Vagina (tissue), 2 donors: ENCODE measurements around the gene FRY. TPM values are rescaled to one million over a fixed set of nuclear protein-coding genes. Genes with fewer than 3 reads are reported as not detected.

Experiments used
- DNase-seq, 2 donors: peaks; one replicate each; pipeline ENCODE4 v3.0.0-alpha.2; 2017; ENCODE audit errors: extremely low spot score in 2 of 2
- H3K27ac ChIP-seq: fragments of 200-600 bp; sonication (generic); one replicate; pipeline ENCODE4 v1.5.1; 2019
- H3K27me3 ChIP-seq: fragments of 200-600 bp; sonication (generic); one replicate; pipeline ENCODE4 v1.5.1; 2019
- H3K36me3 ChIP-seq, 2 donors: fragments of 200-600 bp; sonication (generic); one replicate each; pipeline ENCODE4 v1.5.1; 2017 to 2019
- H3K4me1 ChIP-seq: fragments of 200-600 bp; sonication (generic); one replicate; pipeline ENCODE4 v1.5.1; 2019
- H3K4me3 ChIP-seq, 2 donors: fragments of 200-600 bp; sonication (generic); 1 replicate in 1 of 2; 2 replicates in 1 of 2; pipeline ENCODE4 v1.5.1; 2016 to 2019
- H3K9me3 ChIP-seq: fragments of 200-600 bp; sonication (generic); one replicate; pipeline ENCODE4 v1.5.1; 2019
- POLR2A ChIP-seq, 2 donors: fragments of 450-650 bp; IDR thresholded peaks; one replicate each; pipeline ENCODE4 v1.6.1; 2017; ENCODE audit warnings: antibody characterized with exemption in 2 of 2, mild to moderate bottlenecking in 2 of 2, moderate library complexity in 2 of 2
- POLR2AphosphoS5 ChIP-seq, 2 donors: sonication (generic); formaldehyde crosslinking; IDR thresholded peaks; one replicate each; pipeline ENCODE4 v1.9.0; 2017; ENCODE audit warnings: antibody characterized with exemption in 2 of 2, mild to moderate bottlenecking in 2 of 2, low read depth in 1 of 2; ENCODE audit not compliant: insufficient read depth in 1 of 2
- intact Hi-C: fragments of 100-400 bp; cut with DNase I; formaldehyde crosslinking; loops from one replicate; pipeline ENCODE4 v1.15.1; 2023
- total RNA-seq: library from RNA; depleted of rRNA; stranded (reverse); fragments of >200 nt; gene quantifications from one replicate; pipeline ENCODE4 v1.2.3, GENCODE V29; 2016
- TF ChIP-seq, protein P1 (sequence below), 3 experiments: fragments of 450-650 bp in 2 of 3; fragments of 200-600 bp in 1 of 3; sonication (generic) in 1 of 3; IDR thresholded peaks; one replicate each; pipeline ENCODE4 v1.5.1; 2017 to 2019; ENCODE audit warnings: antibody characterized with exemption in 3 of 3, mild to moderate bottlenecking in 2 of 3, moderate library complexity in 2 of 3

FRY gene
- total RNA-seq, 1 donor from 2014 or later, result 11.0 TPM

DNA sequence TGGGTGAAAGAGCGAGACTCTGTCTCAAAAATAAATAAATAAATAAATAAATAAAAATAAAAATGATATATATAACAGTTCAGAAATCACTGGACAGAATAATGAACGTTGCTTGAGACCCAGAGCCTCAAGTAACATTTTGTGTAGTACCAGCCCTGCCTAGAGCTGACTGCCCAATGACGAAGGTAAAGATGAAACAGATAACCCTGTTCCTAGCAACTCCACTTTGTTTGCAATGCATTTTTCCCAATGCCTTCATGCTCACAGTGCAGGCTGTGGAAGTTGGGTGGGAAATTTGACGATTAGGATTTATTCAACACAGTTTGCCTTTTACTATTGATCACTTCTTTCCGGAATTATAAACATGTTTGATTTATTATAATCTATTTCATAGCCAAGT lies 22.2 kb upstream of the FRY start:
- TF ChIP-seq POLR2AphosphoS5 (IDR thresholded peaks at IDR 0.05; ENCODE audit: insufficient read depth in 1 of 2, low read depth in 1 of 2) (no peak), POLR2A (IDR thresholded peaks at IDR 0.05) (no peak)
- TF ChIP-seq, protein P1, sequence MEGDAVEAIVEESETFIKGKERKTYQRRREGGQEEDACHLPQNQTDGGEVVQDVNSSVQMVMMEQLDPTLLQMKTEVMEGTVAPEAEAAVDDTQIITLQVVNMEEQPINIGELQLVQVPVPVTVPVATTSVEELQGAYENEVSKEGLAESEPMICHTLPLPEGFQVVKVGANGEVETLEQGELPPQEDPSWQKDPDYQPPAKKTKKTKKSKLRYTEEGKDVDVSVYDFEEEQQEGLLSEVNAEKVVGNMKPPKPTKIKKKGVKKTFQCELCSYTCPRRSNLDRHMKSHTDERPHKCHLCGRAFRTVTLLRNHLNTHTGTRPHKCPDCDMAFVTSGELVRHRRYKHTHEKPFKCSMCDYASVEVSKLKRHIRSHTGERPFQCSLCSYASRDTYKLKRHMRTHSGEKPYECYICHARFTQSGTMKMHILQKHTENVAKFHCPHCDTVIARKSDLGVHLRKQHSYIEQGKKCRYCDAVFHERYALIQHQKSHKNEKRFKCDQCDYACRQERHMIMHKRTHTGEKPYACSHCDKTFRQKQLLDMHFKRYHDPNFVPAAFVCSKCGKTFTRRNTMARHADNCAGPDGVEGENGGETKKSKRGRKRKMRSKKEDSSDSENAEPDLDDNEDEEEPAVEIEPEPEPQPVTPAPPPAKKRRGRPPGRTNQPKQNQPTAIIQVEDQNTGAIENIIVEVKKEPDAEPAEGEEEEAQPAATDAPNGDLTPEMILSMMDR (IDR thresholded peaks at IDR 0.05), result no peak
- no peak overlapping the region for H3K4me3 ChIP-seq
- no peak overlapping the region for H3K27ac ChIP-seq

DNA sequence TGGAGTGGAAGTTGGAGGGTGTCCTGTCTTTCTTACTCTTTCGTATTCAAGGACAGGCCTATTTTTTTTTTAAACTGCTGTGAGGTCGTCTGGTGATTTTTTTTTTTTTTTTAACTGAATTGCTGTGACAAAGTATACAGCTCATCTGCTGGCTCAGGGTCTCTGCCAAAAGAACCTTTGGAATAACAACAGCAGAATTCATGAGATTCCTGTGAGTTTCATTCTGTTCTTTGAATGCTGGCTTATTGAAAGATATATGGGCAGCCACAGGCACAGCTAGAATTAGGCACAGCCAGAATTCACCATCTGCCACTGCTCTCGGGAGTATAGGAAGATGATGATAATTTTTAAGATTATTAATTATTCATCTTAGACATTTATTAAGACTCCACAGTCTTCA lies 21.4 kb upstream of the FRY start:
- no peaks in the 10 kb centered on the region for H3K36me3 ChIP-seq
- no peak overlapping the region for H3K27ac ChIP-seq
- intact Hi-C loops, result no loop called here
- no peak for DNase-seq
- H3K27me3 ChIP-seq, result no peaks in the 10 kb centered on the region
- no peak overlapping the region for H3K4me3 ChIP-seq
- no peaks in the 10 kb centered on the region for H3K9me3 ChIP-seq
- H3K4me1 ChIP-seq, result no peaks in the 10 kb centered on the region
- no peak for TF ChIP-seq POLR2A (IDR thresholded peaks at IDR 0.05)
- no peak for TF ChIP-seq POLR2AphosphoS5 (IDR thresholded peaks at IDR 0.05; ENCODE audit: insufficient read depth in 1 of 2, low read depth in 1 of 2)

More for the DNA sequence above, 22.2 kb upstream of the FRY start:
- Histone ChIP-seq H3K9me3 (no peaks in the 10 kb centered on the region), H3K27me3 (no peaks in the 10 kb centered on the region), H3K4me1 (no peaks in the 10 kb centered on the region), H3K36me3 (no peaks in the 10 kb centered on the region)
- DNase-seq, result no peak
- intact Hi-C loops, result no loop called here

DNA sequence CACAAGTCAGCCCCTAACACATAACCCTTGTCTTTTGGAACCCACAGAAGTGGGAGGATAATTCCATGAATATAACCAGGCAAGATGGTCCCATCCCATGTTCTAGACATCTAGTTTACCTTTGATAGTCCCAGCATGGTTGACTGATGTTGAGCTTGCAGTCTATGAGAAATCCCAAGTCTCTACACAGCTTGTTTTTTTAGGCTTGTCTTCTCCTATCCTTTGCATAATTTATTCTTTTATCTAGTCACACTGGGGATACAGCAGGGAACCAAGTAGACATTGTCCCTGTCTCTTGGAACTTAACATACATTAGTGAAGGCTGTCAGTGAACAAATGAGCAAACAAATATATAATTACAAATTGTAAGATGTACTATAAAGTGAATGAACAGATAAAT lies 19.6 kb upstream of the FRY start:
- H3K4me3 ChIP-seq, result no peak overlapping the region
- H3K9me3 ChIP-seq, result no peaks in the 10 kb centered on the region
- no peak for DNase-seq
- no peaks in the 10 kb centered on the region for H3K4me1 ChIP-seq
- no peaks in the 10 kb centered on the region for H3K36me3 ChIP-seq
- intact Hi-C loops, result no loop called here
- TF ChIP-seq POLR2AphosphoS5 (IDR thresholded peaks at IDR 0.05; ENCODE audit: insufficient read depth in 1 of 2, low read depth in 1 of 2) (no peak), POLR2A (IDR thresholded peaks at IDR 0.05) (no peak)
- TF ChIP-seq, protein P1 (IDR thresholded peaks at IDR 0.05), result no peak
- H3K27ac ChIP-seq, result no peak overlapping the region
- no peaks in the 10 kb centered on the region for H3K27me3 ChIP-seq

DNA sequence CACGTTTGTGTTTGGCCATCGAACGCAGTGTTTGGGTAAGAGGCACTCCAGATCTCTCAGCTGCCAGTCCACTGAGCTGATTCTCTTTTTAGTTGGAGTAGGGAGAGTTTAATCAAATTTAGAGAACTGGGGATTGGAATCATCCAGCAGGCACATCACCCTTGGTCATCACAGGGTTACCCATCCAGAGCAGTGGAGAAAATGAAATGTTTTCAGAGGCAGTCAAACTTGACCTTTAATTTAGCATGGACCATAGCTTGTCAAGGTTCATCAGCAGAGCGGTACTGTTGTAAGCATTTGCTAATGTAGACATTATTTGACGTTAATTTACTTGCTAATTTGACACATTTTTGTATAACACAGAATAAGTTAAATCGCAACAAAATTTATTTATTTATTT lies 18.4 kb upstream of the FRY start:
- H3K4me3 ChIP-seq, result no peak overlapping the region
- no peaks in the 10 kb centered on the region for H3K4me1 ChIP-seq
- H3K27me3 ChIP-seq, result no peaks in the 10 kb centered on the region
- TF ChIP-seq, protein P1 (IDR thresholded peaks at IDR 0.05), result no peak
- TF ChIP-seq POLR2A (IDR thresholded peaks at IDR 0.05) (no peak), POLR2AphosphoS5 (IDR thresholded peaks at IDR 0.05; ENCODE audit: insufficient read depth in 1 of 2, low read depth in 1 of 2) (no peak)
- intact Hi-C loops, result no loop called here
- no peaks in the 10 kb centered on the region for H3K9me3 ChIP-seq
- no peaks in the 10 kb centered on the region for H3K36me3 ChIP-seq
- H3K27ac ChIP-seq, result no peak overlapping the region
- no peak for DNase-seq

DNA sequence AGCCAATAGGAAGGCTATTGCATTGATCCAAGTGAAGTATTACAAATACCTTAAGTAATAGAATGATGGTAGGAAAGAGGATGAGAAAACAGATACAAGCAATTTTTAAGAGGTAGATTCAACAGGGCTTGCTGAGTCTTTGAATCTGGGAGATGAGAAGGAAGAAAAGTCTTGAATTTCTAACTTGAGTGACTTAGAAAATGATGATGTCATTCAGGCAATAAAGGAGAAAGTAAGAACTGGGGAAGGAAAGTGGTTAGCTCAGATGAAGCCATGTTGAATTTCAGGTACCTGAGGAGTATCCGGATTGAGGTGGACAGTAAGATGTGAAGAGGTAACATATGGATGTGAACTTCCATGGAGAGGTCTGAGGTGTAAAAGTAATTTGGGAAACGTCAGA lies 15.5 kb upstream of the FRY start:
- Histone ChIP-seq H3K4me1 (no peaks in the 10 kb centered on the region), H3K4me3 (no peak overlapping the region), H3K27me3 (no peaks in the 10 kb centered on the region), H3K9me3 (no peaks in the 10 kb centered on the region), H3K36me3 (no peaks in the 10 kb centered on the region), H3K27ac (no peak overlapping the region)
- TF ChIP-seq POLR2A (IDR thresholded peaks at IDR 0.05) (no peak), POLR2AphosphoS5 (IDR thresholded peaks at IDR 0.05; ENCODE audit: insufficient read depth in 1 of 2, low read depth in 1 of 2) (no peak)
- TF ChIP-seq, protein P1 (IDR thresholded peaks at IDR 0.05), result no peak
- DNase-seq, result no peak
- intact Hi-C loops, result no loop called here
